K562 (cell line): ENCODE data around the gene KIF14. TPM values are rescaled to one million over a fixed set of nuclear protein-coding genes. Genes with fewer than 3 reads are reported as not detected.
A peak's percentile ranks its signal among the peaks of the same experiment; 100 is the strongest.

Experiments used
- DDX20 ChIP-seq: fragments of 450-650 bp; IDR thresholded peaks from 2 replicates; pipeline ENCODE4 v1.6.1; 2016; ENCODE audit warnings: missing genetic modification characterization, low read depth, mild to moderate bottlenecking, missing compliant biosample characterization, moderate library complexity
- EWSR1 ChIP-seq: fragments of 450-650 bp; IDR thresholded peaks from 2 replicates; pipeline ENCODE4 v1.6.1; 2018; ENCODE audit warnings: borderline replicate concordance, mild to moderate bottlenecking, low read depth, moderate library complexity; ENCODE audit not compliant: partially characterized antibody
- NFXL1 ChIP-seq: fragments of 450-650 bp; formaldehyde crosslinking; IDR thresholded peaks from 2 replicates; pipeline ENCODE4 v1.4.0; 2021; ENCODE audit warnings: mild to moderate bottlenecking
- RFX7 ChIP-seq: fragments of 250-450 bp; sonication (Bioruptor Pico); IDR thresholded peaks from 2 replicates; pipeline ENCODE4 v1.5.1; 2021; ENCODE audit warnings: mild to moderate bottlenecking
- SNAPC5 ChIP-seq: fragments of 250-450 bp; sonication (Bioruptor Pico); IDR thresholded peaks from 2 replicates; pipeline ENCODE4 v1.8.0; 2021; ENCODE audit warnings: moderate library complexity, mild to moderate bottlenecking, inconsistent platforms
- SRSF9 ChIP-seq: fragments of 200-400 bp; formaldehyde crosslinking; IDR thresholded peaks from 2 replicates; pipeline ENCODE4 v1.6.1; 2017; ENCODE audit warnings: low read depth, low read length, borderline replicate concordance
- TCF7L2 ChIP-seq: fragments of 150-350 bp; IDR thresholded peaks from 2 replicates; pipeline ENCODE4 v1.6.1; 2016; ENCODE audit warnings: low read depth, mild to moderate bottlenecking, low read length, moderate library complexity
- U2AF1 ChIP-seq: fragments of 200-400 bp; formaldehyde crosslinking; optimal IDR thresholded peaks from 2 replicates; pipeline ENCODE3; 2017; ENCODE audit warnings: mild to moderate bottlenecking, low read depth, low read length, moderate library complexity
- ZNF511 ChIP-seq: sonication (generic); formaldehyde crosslinking; IDR thresholded peaks from 2 replicates; pipeline ENCODE4 v1.8.0; 2022; ENCODE audit warnings: mild to moderate bottlenecking, missing genetic modification reagents
- ZNF699 ChIP-seq: fragments of 250-450 bp; sonication (Bioruptor Pico); IDR thresholded peaks from 2 replicates; pipeline ENCODE4 v1.8.0; 2021; ENCODE audit warnings: mild to moderate bottlenecking, moderate library complexity; ENCODE audit not compliant: insufficient replicate concordance
- polyA plus RNA-seq, 8 experiments: library from polyadenylated mRNA; depleted of rRNA in 4 of 8; stranded (reverse) in 5 of 8; unstranded in 3 of 8; fragments of >200 nt; fragmentation: Nextera tagmentation in 2 of 8; fragmentation: Illumina TruSeq in 1 of 8; extraction: Ambion mirVana in 2 of 8; extraction: Trizol in 1 of 8; gene quantifications; 2 replicates each; pipeline versions ENCODE4 v1.2.1 to v1.2.3, GENCODE V29; 2011 to 2014; ENCODE audit warnings: inconsistent platforms in 1 of 8, missing spikeins in 1 of 8
- total RNA-seq, 7 experiments: library from RNA; depleted of rRNA in 6 of 7; stranded (reverse); fragments of >200 nt in 6 of 7; fragmentation: Illumina TruSeq in 2 of 7; extraction: Trizol in 2 of 7; gene quantifications; 2 replicates each; pipeline versions ENCODE4 v1.2.1 to v1.2.3, GENCODE V29; 2011 to 2021; ENCODE audit warnings: low replicate concordance in 1 of 7
- TF ChIP-seq, protein P1 (sequence below), 2 experiments: fragments of 450-650 bp; conservative IDR thresholded peaks; 2 replicates each; pipeline ENCODE4 v1.6.1; 2017; ENCODE audit warnings: mild to moderate bottlenecking in 2 of 2, moderate library complexity in 2 of 2
- TF ChIP-seq, protein P2 (sequence below), 2 experiments: IDR thresholded peaks; 2 replicates each; pipeline ENCODE4 v1.6.1; 2011; ENCODE audit warnings: borderline replicate concordance in 1 of 2, control low read depth in 1 of 2, low read depth in 1 of 2, low read length in 1 of 2, mild to moderate bottlenecking in 1 of 2, mixed read lengths in 1 of 2, moderate library complexity in 1 of 2; ENCODE audit not compliant: insufficient read depth in 1 of 2, insufficient read length in 1 of 2, poor library complexity in 1 of 2, severe bottlenecking in 1 of 2; ENCODE audit errors: extremely low read depth in 1 of 2
- TF ChIP-seq, protein P3 (sequence below): sonication (generic); formaldehyde crosslinking; IDR thresholded peaks from 2 replicates; pipeline ENCODE4 v1.8.0; 2023; ENCODE audit warnings: mild to moderate bottlenecking, missing genetic modification reagents
- TF ChIP-seq, protein P4 (sequence below): fragments of 200-800 bp; sonication (Bioruptor generic); IDR thresholded peaks from 2 replicates; pipeline ENCODE4 v1.6.1; 2016; ENCODE audit warnings: missing genetic modification characterization, missing compliant biosample characterization
- TF ChIP-seq, protein P5 (sequence below): fragments of 200-800 bp; sonication (Bioruptor generic); IDR thresholded peaks from 2 replicates; pipeline ENCODE4 v1.6.1; 2017; ENCODE audit warnings: missing genetic modification characterization, missing compliant biosample characterization

Gene KIF14
- total and polyA plus RNA-seq, 9 of the 15 experiments (the other 6 are each of a cell fraction or from before 2014, with no cell fraction given): 11.5 to 47.4 (median 29.0) TPM

- TF ChIP-seq, protein P1, sequence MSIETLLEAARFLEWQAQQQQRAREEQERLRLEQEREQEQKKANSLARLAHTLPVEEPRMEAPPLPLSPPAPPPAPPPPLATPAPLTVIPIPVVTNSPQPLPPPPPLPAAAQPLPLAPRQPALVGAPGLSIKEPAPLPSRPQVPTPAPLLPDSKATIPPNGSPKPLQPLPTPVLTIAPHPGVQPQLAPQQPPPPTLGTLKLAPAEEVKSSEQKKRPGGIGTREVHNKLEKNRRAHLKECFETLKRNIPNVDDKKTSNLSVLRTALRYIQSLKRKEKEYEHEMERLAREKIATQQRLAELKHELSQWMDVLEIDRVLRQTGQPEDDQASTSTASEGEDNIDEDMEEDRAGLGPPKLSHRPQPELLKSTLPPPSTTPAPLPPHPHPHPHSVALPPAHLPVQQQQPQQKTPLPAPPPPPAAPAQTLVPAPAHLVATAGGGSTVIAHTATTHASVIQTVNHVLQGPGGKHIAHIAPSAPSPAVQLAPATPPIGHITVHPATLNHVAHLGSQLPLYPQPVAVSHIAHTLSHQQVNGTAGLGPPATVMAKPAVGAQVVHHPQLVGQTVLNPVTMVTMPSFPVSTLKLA (conservative IDR thresholded peaks at IDR 0.05): no peak; a peak in 1 of 4 replicates
- TF ChIP-seq DDX20 (tag) (no peak), ZNF699 (CRISPR knock-in tag) (no peak), SNAPC5 (no peak), TCF7L2 (no peak), NFXL1 (no peak), EWSR1 (no peak), SRSF9 (no peak), RFX7 (CRISPR knock-in tag) (no peak), ZNF511 (CRISPR knock-in tag) (no peak), U2AF1 (no peak)
- TF ChIP-seq, protein P2, sequence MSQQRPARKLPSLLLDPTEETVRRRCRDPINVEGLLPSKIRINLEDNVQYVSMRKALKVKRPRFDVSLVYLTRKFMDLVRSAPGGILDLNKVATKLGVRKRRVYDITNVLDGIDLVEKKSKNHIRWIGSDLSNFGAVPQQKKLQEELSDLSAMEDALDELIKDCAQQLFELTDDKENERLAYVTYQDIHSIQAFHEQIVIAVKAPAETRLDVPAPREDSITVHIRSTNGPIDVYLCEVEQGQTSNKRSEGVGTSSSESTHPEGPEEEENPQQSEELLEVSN (IDR thresholded peaks at IDR 0.05; ENCODE audit: borderline replicate concordance in 1 of 2, extremely low read depth in 1 of 2, insufficient read depth in 1 of 2, insufficient read length in 1 of 2, low read depth in 1 of 2, low read length in 1 of 2, poor library complexity in 1 of 2, severe bottlenecking in 1 of 2): peak in 1 of 2 experiments; percentile 21
- TF ChIP-seq, protein P3, sequence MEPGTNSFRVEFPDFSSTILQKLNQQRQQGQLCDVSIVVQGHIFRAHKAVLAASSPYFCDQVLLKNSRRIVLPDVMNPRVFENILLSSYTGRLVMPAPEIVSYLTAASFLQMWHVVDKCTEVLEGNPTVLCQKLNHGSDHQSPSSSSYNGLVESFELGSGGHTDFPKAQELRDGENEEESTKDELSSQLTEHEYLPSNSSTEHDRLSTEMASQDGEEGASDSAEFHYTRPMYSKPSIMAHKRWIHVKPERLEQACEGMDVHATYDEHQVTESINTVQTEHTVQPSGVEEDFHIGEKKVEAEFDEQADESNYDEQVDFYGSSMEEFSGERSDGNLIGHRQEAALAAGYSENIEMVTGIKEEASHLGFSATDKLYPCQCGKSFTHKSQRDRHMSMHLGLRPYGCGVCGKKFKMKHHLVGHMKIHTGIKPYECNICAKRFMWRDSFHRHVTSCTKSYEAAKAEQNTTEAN (CRISPR knock-in tag): no peak
- TF ChIP-seq, protein P4, sequence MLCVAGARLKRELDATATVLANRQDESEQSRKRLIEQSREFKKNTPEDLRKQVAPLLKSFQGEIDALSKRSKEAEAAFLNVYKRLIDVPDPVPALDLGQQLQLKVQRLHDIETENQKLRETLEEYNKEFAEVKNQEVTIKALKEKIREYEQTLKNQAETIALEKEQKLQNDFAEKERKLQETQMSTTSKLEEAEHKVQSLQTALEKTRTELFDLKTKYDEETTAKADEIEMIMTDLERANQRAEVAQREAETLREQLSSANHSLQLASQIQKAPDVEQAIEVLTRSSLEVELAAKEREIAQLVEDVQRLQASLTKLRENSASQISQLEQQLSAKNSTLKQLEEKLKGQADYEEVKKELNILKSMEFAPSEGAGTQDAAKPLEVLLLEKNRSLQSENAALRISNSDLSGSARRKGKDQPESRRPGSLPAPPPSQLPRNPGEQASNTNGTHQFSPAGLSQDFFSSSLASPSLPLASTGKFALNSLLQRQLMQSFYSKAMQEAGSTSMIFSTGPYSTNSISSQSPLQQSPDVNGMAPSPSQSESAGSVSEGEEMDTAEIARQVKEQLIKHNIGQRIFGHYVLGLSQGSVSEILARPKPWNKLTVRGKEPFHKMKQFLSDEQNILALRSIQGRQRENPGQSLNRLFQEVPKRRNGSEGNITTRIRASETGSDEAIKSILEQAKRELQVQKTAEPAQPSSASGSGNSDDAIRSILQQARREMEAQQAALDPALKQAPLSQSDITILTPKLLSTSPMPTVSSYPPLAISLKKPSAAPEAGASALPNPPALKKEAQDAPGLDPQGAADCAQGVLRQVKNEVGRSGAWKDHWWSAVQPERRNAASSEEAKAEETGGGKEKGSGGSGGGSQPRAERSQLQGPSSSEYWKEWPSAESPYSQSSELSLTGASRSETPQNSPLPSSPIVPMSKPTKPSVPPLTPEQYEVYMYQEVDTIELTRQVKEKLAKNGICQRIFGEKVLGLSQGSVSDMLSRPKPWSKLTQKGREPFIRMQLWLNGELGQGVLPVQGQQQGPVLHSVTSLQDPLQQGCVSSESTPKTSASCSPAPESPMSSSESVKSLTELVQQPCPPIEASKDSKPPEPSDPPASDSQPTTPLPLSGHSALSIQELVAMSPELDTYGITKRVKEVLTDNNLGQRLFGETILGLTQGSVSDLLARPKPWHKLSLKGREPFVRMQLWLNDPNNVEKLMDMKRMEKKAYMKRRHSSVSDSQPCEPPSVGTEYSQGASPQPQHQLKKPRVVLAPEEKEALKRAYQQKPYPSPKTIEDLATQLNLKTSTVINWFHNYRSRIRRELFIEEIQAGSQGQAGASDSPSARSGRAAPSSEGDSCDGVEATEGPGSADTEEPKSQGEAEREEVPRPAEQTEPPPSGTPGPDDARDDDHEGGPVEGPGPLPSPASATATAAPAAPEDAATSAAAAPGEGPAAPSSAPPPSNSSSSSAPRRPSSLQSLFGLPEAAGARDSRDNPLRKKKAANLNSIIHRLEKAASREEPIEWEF (CRISPR knock-in tag): no peak; the same call in 1 of the 2 replicates
- TF ChIP-seq, protein P5, sequence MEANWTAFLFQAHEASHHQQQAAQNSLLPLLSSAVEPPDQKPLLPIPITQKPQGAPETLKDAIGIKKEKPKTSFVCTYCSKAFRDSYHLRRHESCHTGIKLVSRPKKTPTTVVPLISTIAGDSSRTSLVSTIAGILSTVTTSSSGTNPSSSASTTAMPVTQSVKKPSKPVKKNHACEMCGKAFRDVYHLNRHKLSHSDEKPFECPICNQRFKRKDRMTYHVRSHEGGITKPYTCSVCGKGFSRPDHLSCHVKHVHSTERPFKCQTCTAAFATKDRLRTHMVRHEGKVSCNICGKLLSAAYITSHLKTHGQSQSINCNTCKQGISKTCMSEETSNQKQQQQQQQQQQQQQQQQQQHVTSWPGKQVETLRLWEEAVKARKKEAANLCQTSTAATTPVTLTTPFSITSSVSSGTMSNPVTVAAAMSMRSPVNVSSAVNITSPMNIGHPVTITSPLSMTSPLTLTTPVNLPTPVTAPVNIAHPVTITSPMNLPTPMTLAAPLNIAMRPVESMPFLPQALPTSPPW (CRISPR knock-in tag): no peak
Observed at GRCh38 chr1:200640963-200641401, 20.4 kb upstream of the KIF14 start (continued).
